ENCODE results near the gene NGDN.

- TF ChIP-seq CTCF (IDR thresholded peaks at IDR 0.05; ENCODE audit: insufficient read depth, low read length, poor library complexity, severe bottlenecking) (no peak), EZH2phosphoT487 (conservative IDR thresholded peaks at IDR 0.05; ENCODE audit: low read length) (no peak)
Measured at GRCh38 chr14:23442721-23443356, 26.7 kb upstream of the NGDN start.

Data from SU-DHL-6 (cell line).